HUES6 (cell line): ENCODE results near the gene DENND4A.

Experiments
- H3K27ac ChIP-seq: 2 replicates; pipeline ENCODE4 v1.7.0; 2013; ENCODE audit warnings: low read depth, mild to moderate bottlenecking, low read length, inconsistent platforms
- H3K27me3 ChIP-seq: 2 replicates; pipeline ENCODE4 v1.6.1; 2013; ENCODE audit warnings: low read length; ENCODE audit not compliant: control insufficient read depth, insufficient read depth
- H3K36me3 ChIP-seq: 2 replicates; pipeline ENCODE4 v1.6.1; 2013; ENCODE audit warnings: low read length; ENCODE audit not compliant: control insufficient read depth, insufficient read depth
- H3K4me1 ChIP-seq: 2 replicates; pipeline ENCODE4 v1.6.1; 2013; ENCODE audit warnings: low read length; ENCODE audit not compliant: control insufficient read depth, insufficient read depth
- H3K4me3 ChIP-seq: 2 replicates; pipeline ENCODE4 v1.5.1; 2013; ENCODE audit warnings: low read depth, low read length
- H3K9ac ChIP-seq: one replicate; pipeline ENCODE4 v1.6.1; 2013; ENCODE audit warnings: mild to moderate bottlenecking, low read length
- H3K9me3 ChIP-seq: 2 replicates; pipeline ENCODE4 v1.6.1; 2013; ENCODE audit warnings: low read depth, low read length; ENCODE audit not compliant: control insufficient read depth, insufficient read depth

DENND4A gene

DNA sequence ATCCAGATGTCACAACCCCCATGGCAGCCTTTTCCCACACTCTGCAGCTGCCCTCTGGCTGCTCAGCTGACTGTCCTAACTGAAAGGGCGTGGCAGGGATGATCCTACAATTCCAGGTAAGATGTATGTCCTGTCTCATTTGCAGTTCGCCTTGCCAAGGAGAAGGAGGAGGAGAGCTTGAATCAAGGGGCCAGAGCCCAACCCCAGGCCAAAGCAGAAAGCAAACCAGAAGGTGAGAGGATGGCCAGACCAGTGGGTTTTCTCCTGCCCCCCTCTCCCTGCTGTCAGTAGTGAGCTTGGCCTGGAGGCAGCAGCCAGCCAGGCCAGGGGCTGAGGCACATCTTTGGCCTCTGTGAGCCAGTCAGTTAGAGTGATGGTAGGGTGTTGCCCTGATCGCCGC lies 147.8 kb downstream of the DENND4A start:
- Histone ChIP-seq H3K9ac (no peak overlapping the region), H3K4me3 (no peak overlapping the region), H3K27ac (no peak overlapping the region), H3K27me3 (no peaks in the 10 kb centered on the region), H3K36me3 (no peaks in the 10 kb centered on the region), H3K9me3 (no peaks in the 10 kb centered on the region), H3K4me1 (no peaks in the 10 kb centered on the region)

DNA sequence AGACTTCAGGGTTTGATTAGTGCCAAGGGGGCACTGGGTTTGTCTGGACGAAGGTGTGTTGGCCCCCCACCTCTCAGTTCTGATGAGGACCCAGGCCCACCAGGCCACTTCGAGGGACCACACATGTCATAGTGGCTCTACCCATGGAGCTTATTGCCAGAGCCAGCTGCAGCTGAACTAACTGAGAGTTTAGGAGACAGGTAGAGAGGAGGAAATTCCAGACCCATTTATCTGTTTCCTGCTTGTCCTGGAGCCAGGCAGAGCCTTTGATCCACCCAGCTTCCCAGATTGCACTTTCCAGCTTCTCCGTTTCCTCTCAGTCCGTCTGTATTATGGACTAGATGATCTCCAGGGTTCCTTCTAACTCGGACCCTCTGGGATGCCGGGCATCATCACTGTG lies 149.5 kb downstream of the DENND4A start:
- Histone ChIP-seq H3K36me3 (no peaks in the 10 kb centered on the region), H3K27me3 (no peaks in the 10 kb centered on the region), H3K27ac (no peak overlapping the region), H3K9me3 (no peaks in the 10 kb centered on the region), H3K9ac (no peak overlapping the region), H3K4me3 (no peak overlapping the region), H3K4me1 (peaks cover 5% of the 10 kb centered on the region; the same call in 1 of the 2 replicates)

DNA sequence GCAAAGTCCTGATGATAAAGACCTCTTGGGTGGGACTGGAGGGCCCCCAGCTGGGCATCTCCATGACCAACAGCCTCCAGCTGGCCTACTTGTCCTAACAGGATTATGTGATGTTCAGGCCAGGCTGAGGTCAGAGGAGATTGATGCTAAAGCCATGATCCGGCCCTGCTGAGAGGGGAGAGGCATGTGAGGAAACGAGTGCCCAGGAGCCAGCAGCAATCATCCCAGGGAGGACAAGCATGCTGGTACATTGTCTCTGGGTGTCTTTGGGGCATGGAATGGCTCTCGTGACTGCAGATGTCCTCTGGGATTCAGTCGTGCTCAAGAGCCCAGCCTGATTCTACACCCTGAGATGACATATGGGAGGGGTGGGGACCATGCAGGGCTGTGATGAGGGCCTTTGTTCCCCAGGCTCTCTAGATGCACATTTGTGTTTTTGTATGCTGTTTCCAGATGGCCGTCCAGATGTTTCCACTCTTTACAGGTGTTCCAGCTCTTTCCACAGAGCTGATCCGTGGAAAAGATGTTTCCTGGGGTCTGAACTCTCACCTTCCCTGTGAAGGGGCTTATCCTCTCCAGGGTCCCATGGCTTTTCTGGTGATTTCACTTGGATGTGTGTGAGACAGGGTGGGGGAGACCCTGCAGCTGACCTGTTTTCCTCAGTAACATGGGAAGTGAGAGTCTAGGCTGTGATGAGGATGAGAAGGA lies 150.2 kb downstream of the DENND4A start:
- no peaks in the 10 kb centered on the region for H3K27me3 ChIP-seq
- no peak overlapping the region for H3K4me3 ChIP-seq
- H3K9ac ChIP-seq = no peak overlapping the region
- no peak overlapping the region for H3K27ac ChIP-seq
- H3K36me3 ChIP-seq = no peaks in the 10 kb centered on the region
- no peaks in the 10 kb centered on the region for H3K9me3 ChIP-seq
- peaks cover 5% of the 10 kb centered on the region; the same call in 1 of the 2 replicates for H3K4me1 ChIP-seq

DNA sequence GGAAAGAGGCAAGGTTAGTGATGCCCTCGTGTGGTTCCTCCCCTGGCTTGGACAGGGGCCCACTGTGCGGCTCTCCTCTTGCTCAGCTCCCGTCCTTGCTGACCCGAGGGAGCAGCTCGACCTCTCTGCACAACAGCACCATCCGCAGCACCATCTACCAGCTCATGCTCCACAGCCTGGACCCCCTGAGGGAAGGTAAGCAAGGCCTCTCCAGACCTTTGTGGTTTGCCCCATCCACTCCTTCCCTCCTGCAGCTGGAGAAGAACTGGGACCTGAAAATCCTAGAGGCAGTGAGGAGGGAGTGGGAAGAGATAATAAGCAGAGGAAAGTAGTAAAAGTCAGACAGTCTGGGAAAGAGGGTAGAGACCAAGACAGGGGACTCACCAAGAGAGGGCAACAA lies 152.6 kb downstream of the DENND4A start:
- peaks cover 5% of the 10 kb centered on the region; the same call in 1 of the 2 replicates for H3K4me1 ChIP-seq
- H3K4me3 ChIP-seq = no peak overlapping the region
- H3K9me3 ChIP-seq = no peaks in the 10 kb centered on the region
- no peak overlapping the region for H3K27ac ChIP-seq
- H3K27me3 ChIP-seq = no peaks in the 10 kb centered on the region
- no peaks in the 10 kb centered on the region for H3K36me3 ChIP-seq
- H3K9ac ChIP-seq = no peak overlapping the region

DNA sequence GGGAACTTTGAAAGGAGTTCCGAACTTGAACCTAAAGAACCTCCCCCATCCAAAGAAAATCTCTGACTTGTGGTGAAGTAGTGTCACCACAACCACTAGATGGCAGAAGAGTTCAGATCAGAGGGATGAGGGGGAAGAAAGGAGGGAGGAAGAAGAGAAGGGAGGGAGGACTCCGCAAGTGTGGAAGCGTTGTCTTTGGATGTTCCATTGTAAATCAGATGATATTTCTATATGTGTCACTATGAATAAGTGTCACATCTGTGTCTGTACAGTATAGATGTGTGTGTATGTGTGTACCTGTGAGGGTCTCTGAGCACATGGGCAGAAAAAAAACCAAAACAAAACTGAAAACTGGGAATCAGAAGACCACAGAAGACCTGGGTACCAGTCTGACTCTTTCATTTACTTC lies 153.4 kb downstream of the DENND4A start:
- peaks cover 5% of the 10 kb centered on the region; the same call in 1 of the 2 replicates for H3K4me1 ChIP-seq
- no peak overlapping the region for H3K4me3 ChIP-seq
- H3K27ac ChIP-seq = no peak overlapping the region
- H3K9ac ChIP-seq = no peak overlapping the region
- H3K9me3 ChIP-seq = no peaks in the 10 kb centered on the region
- no peaks in the 10 kb centered on the region for H3K27me3 ChIP-seq
- no peaks in the 10 kb centered on the region for H3K36me3 ChIP-seq

DNA sequence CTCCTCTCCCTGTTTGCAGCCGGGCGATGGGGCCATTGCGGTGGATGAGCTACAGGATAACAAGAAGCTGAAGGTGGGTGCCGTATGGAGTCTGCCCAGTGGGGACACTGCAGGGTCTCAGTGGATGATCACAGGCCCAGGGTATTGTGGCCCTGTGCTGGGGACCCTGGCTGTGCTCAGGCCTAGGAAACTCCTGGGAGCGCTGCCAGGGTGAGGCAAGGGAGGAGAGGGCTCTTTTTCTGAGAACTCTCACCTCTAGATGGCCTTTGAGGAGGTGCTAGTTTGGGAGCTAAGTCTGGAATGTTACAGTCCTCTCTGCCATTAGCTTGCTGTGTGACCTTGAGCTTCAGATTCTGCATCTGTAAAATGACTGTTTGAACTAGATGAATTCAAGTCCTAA lies 154.0 kb downstream of the DENND4A start:
- Histone ChIP-seq H3K9me3 (no peaks in the 10 kb centered on the region), H3K36me3 (no peaks in the 10 kb centered on the region), H3K27me3 (no peaks in the 10 kb centered on the region), H3K4me3 (no peak overlapping the region), H3K9ac (no peak overlapping the region), H3K4me1 (peaks cover 5% of the 10 kb centered on the region; the same call in 1 of the 2 replicates), H3K27ac (no peak overlapping the region)

DNA sequence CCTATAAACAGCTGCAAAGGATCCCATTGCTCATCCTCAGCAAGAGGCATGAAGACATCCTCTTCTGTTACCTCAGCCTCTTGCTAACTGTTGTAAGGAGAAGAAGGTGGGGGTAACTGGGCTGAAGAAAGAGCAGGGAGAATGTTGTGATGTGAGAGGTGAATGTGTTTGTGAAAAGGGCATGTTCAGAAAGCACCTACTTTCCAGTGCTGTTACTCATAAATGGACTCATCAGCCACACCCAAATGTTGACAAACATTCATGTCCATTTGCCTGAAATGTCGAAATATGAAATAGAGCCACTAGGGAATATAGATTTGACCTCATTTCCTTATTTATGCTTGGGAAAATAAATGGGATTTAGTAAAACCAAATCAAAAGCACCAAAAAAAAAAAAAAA lies 157.7 kb downstream of the DENND4A start:
- H3K9ac ChIP-seq = no peak overlapping the region
- no peak overlapping the region for H3K27ac ChIP-seq
- no peaks in the 10 kb centered on the region for H3K27me3 ChIP-seq
- H3K4me1 ChIP-seq = peaks cover 7% of the 10 kb centered on the region; the same call in 1 of the 2 replicates
- H3K9me3 ChIP-seq = no peaks in the 10 kb centered on the region
- no peaks in the 10 kb centered on the region for H3K36me3 ChIP-seq
- H3K4me3 ChIP-seq = no peak overlapping the region

DNA sequence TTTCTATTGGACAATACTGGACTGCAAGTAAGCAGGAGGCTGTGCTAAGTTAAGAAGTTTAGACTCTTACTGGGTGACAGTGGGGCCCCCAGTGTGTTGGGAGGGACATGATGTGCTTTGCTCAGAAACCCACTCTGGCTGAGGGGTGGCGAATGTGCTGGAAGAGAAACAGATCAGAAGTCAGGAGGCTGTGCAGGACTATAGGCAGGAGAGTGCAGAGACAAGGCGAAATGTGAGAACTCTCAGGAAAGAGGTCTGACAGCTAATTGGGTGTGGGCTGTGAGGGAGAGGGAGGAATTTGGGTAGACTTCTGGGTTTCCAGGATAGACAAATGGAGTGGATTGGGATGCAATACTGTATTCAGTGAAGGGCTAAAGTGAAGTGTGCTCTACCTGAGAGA lies 158.3 kb downstream of the DENND4A start:
- Histone ChIP-seq H3K27me3 (no peaks in the 10 kb centered on the region), H3K4me1 (peaks cover 8% of the 10 kb centered on the region; the same call in 1 of the 2 replicates), H3K9me3 (no peaks in the 10 kb centered on the region), H3K4me3 (no peak overlapping the region), H3K9ac (no peak overlapping the region), H3K36me3 (no peaks in the 10 kb centered on the region), H3K27ac (no peak overlapping the region)

DNA sequence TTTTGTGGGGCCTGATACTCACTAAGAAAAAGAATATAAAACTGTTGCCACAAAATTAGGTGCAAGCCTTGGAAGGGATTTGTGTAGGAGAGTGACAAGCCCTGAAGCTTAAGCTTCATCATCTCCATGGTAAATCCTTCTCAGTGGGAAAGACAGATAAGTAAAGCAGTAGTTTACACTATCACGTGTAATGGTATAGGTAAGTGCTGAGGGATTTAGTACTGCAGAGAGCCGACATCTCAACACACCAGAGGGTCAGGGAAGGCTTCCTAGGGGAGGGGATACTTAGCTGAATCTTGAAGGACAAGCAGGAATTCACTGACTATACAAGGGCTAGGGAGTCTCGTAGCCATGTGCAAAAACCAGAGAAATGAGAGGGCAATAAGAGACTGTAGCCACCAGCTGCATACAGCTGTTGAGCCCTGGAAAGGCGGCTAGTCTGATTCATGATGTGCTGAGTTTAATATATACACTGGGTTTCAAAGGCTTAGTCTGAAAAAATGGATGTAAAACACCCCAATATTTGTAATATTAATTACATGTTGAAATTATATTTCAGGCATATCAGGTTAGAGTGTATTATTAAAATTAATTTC lies 159.2 kb downstream of the DENND4A start:
- Histone ChIP-seq H3K36me3 (no peaks in the 10 kb centered on the region), H3K4me3 (no peak overlapping the region), H3K9ac (no peak overlapping the region), H3K9me3 (no peaks in the 10 kb centered on the region), H3K4me1 (peaks cover 3% of the 10 kb centered on the region; the same call in 1 of the 2 replicates), H3K27me3 (no peaks in the 10 kb centered on the region), H3K27ac (no peak overlapping the region)

DNA sequence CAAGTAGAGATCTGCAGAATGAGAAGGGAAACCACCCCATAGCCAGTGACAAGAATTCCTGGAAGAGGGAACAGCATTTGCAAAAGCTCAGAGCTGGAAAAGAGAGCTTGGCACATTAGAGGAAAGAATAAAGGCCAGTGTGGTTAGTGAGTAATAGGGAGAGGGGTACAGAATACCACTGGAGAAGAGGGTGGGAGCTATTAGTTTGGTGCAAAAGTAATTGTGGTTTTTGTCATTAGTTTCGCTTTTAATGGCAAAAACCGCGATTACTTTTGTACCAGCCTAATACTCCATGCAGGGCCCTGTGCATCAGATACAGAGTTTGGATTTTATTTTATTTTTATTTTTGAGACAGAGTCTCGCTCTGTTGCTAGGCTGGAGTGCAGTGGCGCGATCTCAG lies 160.6 kb downstream of the DENND4A start:
- Histone ChIP-seq H3K27me3 (no peaks in the 10 kb centered on the region), H3K27ac (no peak overlapping the region)

DNA sequence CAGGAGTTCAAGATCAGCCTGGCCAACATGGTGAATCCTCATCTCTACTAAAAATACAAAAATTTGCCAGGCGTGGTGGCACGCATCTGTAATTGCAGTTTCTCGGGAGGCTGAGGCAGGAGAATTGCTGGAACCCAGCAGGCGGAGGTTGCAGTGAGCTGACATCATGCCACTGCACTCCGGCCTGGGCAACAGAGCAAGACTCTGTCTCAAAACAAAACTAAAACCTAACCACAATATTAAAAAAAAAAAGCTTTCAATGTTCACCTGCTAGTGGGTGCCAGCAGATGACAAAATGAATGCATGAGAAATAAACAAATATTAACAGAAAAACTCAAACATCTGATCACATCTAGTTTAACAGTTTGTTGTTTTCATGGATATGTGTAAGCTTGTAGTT lies 161.3 kb downstream of the DENND4A start:
- peaks cover 3% of the 10 kb centered on the region; the same call in 1 of the 2 replicates for H3K4me1 ChIP-seq
- no peak overlapping the region for H3K27ac ChIP-seq
- H3K9me3 ChIP-seq = no peaks in the 10 kb centered on the region
- no peaks in the 10 kb centered on the region for H3K27me3 ChIP-seq
- no peak overlapping the region for H3K4me3 ChIP-seq
- H3K36me3 ChIP-seq = no peaks in the 10 kb centered on the region
- no peak overlapping the region for H3K9ac ChIP-seq

More for the DNA sequence above, 160.6 kb downstream of the DENND4A start:
- Histone ChIP-seq H3K9ac (no peak overlapping the region), H3K4me1 (peaks cover 3% of the 10 kb centered on the region; the same call in 1 of the 2 replicates), H3K9me3 (no peaks in the 10 kb centered on the region), H3K36me3 (no peaks in the 10 kb centered on the region), H3K4me3 (no peak overlapping the region)
